OCI-LY1 (cell line): Measurements from ENCODE around the gene OASL.

ENCODE experiments used
- H2AFZ ChIP-seq: fragments of 200-600 bp; sonication (generic), shearing (Covaris generic); 2 replicates; pipeline ENCODE4 v1.6.0; 2014; ENCODE audit warnings: antibody characterized with exemption, mild to moderate bottlenecking, low read length
- H3F3A ChIP-seq: fragments of 200-600 bp; sonication (generic), shearing (Covaris generic); 2 replicates; pipeline ENCODE4 v1.6.0; 2014; ENCODE audit warnings: mild to moderate bottlenecking, antibody characterized with exemption, low read length, moderate library complexity; ENCODE audit not compliant: insufficient read depth
- H3K27ac ChIP-seq: fragments of 200-600 bp; sonication (generic); 2 replicates; pipeline ENCODE4 v1.5.1; 2014; ENCODE audit warnings: low read length, mixed run types, mild to moderate bottlenecking, low read depth; ENCODE audit not compliant: poor library complexity, severe bottlenecking
- H3K27me3 ChIP-seq: fragments of 200-600 bp; sonication (generic); 2 replicates; pipeline ENCODE4 v1.6.0; 2014; ENCODE audit warnings: antibody characterized with exemption, mild to moderate bottlenecking, low read length, moderate library complexity; ENCODE audit not compliant: insufficient read depth
- H3K36me3 ChIP-seq: fragments of 200-600 bp; sonication (generic); 2 replicates; pipeline ENCODE4 v1.6.1; 2014; ENCODE audit warnings: mild to moderate bottlenecking, antibody characterized with exemption, low read length, moderate library complexity, mixed read lengths; ENCODE audit not compliant: insufficient read depth
- H3K4me1 ChIP-seq: fragments of 200-600 bp; sonication (generic); 2 replicates; pipeline ENCODE4 v1.5.1; 2014; ENCODE audit warnings: mild to moderate bottlenecking, low read length, moderate library complexity; ENCODE audit not compliant: insufficient read depth, severe bottlenecking
- H3K4me2 ChIP-seq: fragments of 200-600 bp; sonication (generic), shearing (Covaris generic); 2 replicates; pipeline ENCODE4 v1.6.1; 2014; ENCODE audit warnings: low read length
- H3K4me3 ChIP-seq: fragments of 200-600 bp; sonication (generic); 2 replicates; pipeline ENCODE4 v1.5.1; 2014; ENCODE audit warnings: low read length, low read depth, mild to moderate bottlenecking, mixed read lengths; ENCODE audit not compliant: poor library complexity, severe bottlenecking
- H3K79me2 ChIP-seq: fragments of 200-600 bp; shearing (Covaris generic); 2 replicates; pipeline ENCODE4 v1.6.1; 2016; ENCODE audit warnings: mixed run types, low read length, mixed read lengths; ENCODE audit not compliant: insufficient read depth
- H3K9ac ChIP-seq: fragments of 200-600 bp; sonication (generic), shearing (Covaris generic); 2 replicates; pipeline ENCODE4 v1.6.1; 2014; ENCODE audit warnings: mild to moderate bottlenecking, low read length, mixed read lengths
- H3K9me2 ChIP-seq: fragments of 200-600 bp; sonication (generic), shearing (Covaris generic); 2 replicates; pipeline ENCODE4 v1.6.1; 2014; ENCODE audit warnings: low read depth, mild to moderate bottlenecking, low read length, mixed read lengths
- H3K9me3 ChIP-seq: fragments of 200-600 bp; shearing (Covaris generic); 2 replicates; pipeline ENCODE4 v1.6.1; 2014; ENCODE audit warnings: low read length, mixed read lengths
- H4K20me1 ChIP-seq: fragments of 200-600 bp; sonication (generic), shearing (Covaris generic); 2 replicates; pipeline ENCODE4 v1.6.0; 2016; ENCODE audit warnings: mild to moderate bottlenecking, low read length; ENCODE audit not compliant: insufficient read depth
- CTCF ChIP-seq: fragments of 200-600 bp; sonication (generic), shearing (Covaris generic); IDR thresholded peaks from 2 replicates; pipeline ENCODE4 v1.5.1; 2017; ENCODE audit warnings: mild to moderate bottlenecking, antibody characterized with exemption, low read length, moderate library complexity, mixed read lengths
- EZH2 ChIP-seq: fragments of 200-600 bp; sonication (generic), shearing (Covaris generic); IDR thresholded peaks from 2 replicates; pipeline ENCODE4 v1.8.0; 2017; ENCODE audit warnings: borderline replicate concordance, mixed run types, mild to moderate bottlenecking, antibody characterized with exemption, low read length, moderate library complexity, mixed read lengths

The OASL gene

GRCh38 chr12:121001841-121002483 lies 37.1 kb downstream of the OASL start:
- H3K36me3 ChIP-seq = peaks cover 21% of the 10 kb centered on the region; the same call in 1 of the 2 replicates
- H3K9me3 ChIP-seq = no peaks in the 10 kb centered on the region
- no peak overlapping the region for H3K27ac ChIP-seq
- no peak overlapping the region for H3K4me3 ChIP-seq
- no peaks in the 10 kb centered on the region for H3K79me2 ChIP-seq
- no peaks in the 10 kb centered on the region for H3K27me3 ChIP-seq
- no peak overlapping the region for H3K9ac ChIP-seq
- no peak overlapping the region for H2AFZ ChIP-seq
- no peak for TF ChIP-seq EZH2
- no peak for TF ChIP-seq CTCF
- no peak overlapping the region for H3K4me2 ChIP-seq
- no peaks in the 10 kb centered on the region for H4K20me1 ChIP-seq
- no peaks in the 10 kb centered on the region for H3K4me1 ChIP-seq
- no peaks in the 10 kb centered on the region for H3K9me2 ChIP-seq
- H3F3A ChIP-seq = no peaks in the 10 kb centered on the region

- no peak overlapping the region for H3K9ac ChIP-seq
- H3K27me3 ChIP-seq = no peaks in the 10 kb centered on the region
- no peak overlapping the region for H3K4me3 ChIP-seq
- H3K9me3 ChIP-seq = no peaks in the 10 kb centered on the region
- H3K9me2 ChIP-seq = no peaks in the 10 kb centered on the region
- no peaks in the 10 kb centered on the region for H3K79me2 ChIP-seq
- no peaks in the 10 kb centered on the region for H3F3A ChIP-seq
- no peak overlapping the region for H3K27ac ChIP-seq
- H3K4me1 ChIP-seq = no peaks in the 10 kb centered on the region
- no peaks in the 10 kb centered on the region for H4K20me1 ChIP-seq
- TF ChIP-seq EZH2 (no peak), CTCF (no peak)
- peaks cover 21% of the 10 kb centered on the region; the same call in 1 of the 2 replicates for H3K36me3 ChIP-seq
- H3K4me2 ChIP-seq = no peak overlapping the region
- H2AFZ ChIP-seq = no peak overlapping the region
Measured at GRCh38 chr12:121001060-121001459, 38.0 kb downstream of the OASL start.

- no peak overlapping the region for H2AFZ ChIP-seq
- H3K4me3 ChIP-seq = no peak overlapping the region
- H3K27ac ChIP-seq = no peak overlapping the region
- no peak for TF ChIP-seq CTCF
- TF ChIP-seq EZH2 = no peak
- no peaks in the 10 kb centered on the region for H3K9me3 ChIP-seq
- no peak overlapping the region for H3K9ac ChIP-seq
- no peaks in the 10 kb centered on the region for H3K27me3 ChIP-seq
- H4K20me1 ChIP-seq = no peaks in the 10 kb centered on the region
- H3K9me2 ChIP-seq = no peaks in the 10 kb centered on the region
- no peaks in the 10 kb centered on the region for H3F3A ChIP-seq
- H3K4me2 ChIP-seq = no peak overlapping the region
- no peaks in the 10 kb centered on the region for H3K79me2 ChIP-seq
- H3K36me3 ChIP-seq = peaks cover 19% of the 10 kb centered on the region; the same call in 1 of the 2 replicates
- H3K4me1 ChIP-seq = no peaks in the 10 kb centered on the region
Measured at GRCh38 chr12:121000530-121000929, 38.5 kb downstream of the OASL start.
